Muscle layer of colon (tissue), 2 donors: ENCODE results near the gene HSPBAP1.
"Not testable (repeated sequence)": the region's sequence is repeated elsewhere in the genome, so short reads cannot be mapped to it uniquely, and the experiment has no call there.

Experiments
- H3K27ac ChIP-seq: one replicate; pipeline ENCODE4 v1.7.0; 2013; ENCODE audit warnings: low read depth, mild to moderate bottlenecking, low read length, moderate library complexity
- H3K27me3 ChIP-seq, 2 donors: one replicate each; pipeline ENCODE4 v1.7.0; 2013; ENCODE audit warnings: low read length in 2 of 2, mild to moderate bottlenecking in 2 of 2; ENCODE audit not compliant: insufficient read depth in 2 of 2, control insufficient read depth in 1 of 2
- H3K36me3 ChIP-seq: one replicate; pipeline ENCODE4 v1.7.0; 2013; ENCODE audit warnings: mild to moderate bottlenecking, low read length; ENCODE audit not compliant: insufficient read depth
- H3K4me1 ChIP-seq: one replicate; pipeline ENCODE4 v1.7.0; 2013; ENCODE audit warnings: mild to moderate bottlenecking, low read length; ENCODE audit not compliant: insufficient read depth
- H3K4me3 ChIP-seq, 2 donors: one replicate each; pipeline ENCODE4 v1.7.0; 2013; ENCODE audit warnings: low read length in 2 of 2, low read depth in 1 of 2, mild to moderate bottlenecking in 1 of 2, moderate library complexity in 1 of 2
- H3K9ac ChIP-seq: one replicate; pipeline ENCODE4 v1.7.0; 2013; ENCODE audit warnings: low read length
- H3K9me3 ChIP-seq: one replicate; pipeline ENCODE4 v1.7.0; 2013; ENCODE audit warnings: mild to moderate bottlenecking, low read length
- donor health status: abdominal sarcoma.
- donor health status: Adenocarcinoma of cecum.

The HSPBAP1 gene

DNA sequence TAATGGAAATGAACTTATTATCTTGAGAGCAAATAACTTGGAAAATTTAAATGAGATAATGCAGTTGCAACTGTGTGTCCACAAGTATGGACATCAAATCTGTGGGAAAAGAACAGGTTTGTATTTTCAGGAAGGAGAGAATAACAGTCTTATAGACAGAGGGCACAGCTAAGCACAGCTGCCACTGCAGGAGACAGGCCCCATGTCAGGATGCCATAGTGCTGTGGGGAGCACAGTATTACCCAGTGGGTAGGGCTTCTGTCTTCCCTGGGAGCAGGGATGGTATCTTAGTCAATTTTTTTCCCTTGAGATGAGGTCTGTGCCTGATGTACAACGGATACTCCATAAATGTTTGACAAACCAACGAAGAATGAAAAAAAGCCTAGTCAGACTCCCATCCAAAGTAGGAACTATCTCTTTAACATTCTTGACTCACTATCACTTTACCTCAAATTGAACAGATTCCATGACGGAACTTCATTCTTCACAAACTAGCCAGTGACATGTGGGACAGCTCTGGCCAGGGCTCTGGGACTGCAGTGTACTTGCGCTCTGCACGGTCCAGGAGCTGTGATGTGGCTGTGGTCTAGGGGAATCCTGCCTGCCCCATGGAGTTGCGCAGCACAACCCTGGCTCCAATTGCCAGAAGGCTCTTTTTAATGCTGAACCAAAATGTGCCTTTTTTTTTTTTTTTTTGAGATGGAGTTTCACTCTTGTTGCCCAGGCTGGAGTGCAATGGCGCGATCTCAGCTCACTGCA lies 64.7 kb downstream of the HSPBAP1 start:
- Histone ChIP-seq H3K27me3 (no peaks in the 10 kb centered on the region), H3K4me3 (no peak overlapping the region), H3K9ac (no peak overlapping the region), H3K27ac (no peak overlapping the region), H3K4me1 (no peaks in the 10 kb centered on the region), H3K9me3 (no peaks in the 10 kb centered on the region), H3K36me3 (no peaks in the 10 kb centered on the region)

DNA sequence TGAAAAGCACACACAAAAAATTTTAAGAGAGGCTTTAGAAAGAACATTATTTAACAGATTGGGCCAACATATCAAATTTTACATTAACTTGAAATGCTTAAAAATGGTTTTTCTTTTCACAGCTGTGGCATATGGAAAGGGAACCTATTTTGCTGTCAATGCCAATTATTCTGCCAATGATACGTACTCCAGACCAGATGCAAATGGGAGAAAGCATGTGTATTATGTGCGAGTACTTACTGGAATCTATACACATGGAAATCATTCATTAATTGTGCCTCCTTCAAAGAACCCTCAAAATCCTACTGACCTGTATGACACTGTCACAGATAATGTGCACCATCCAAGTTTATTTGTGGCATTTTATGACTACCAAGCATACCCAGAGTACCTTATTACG lies 65.4 kb downstream of the HSPBAP1 start:
- Histone ChIP-seq H3K4me3 (no peak overlapping the region), H3K36me3 (no peaks in the 10 kb centered on the region), H3K4me1 (no peaks in the 10 kb centered on the region), H3K27me3 (no peaks in the 10 kb centered on the region), H3K27ac (no peak overlapping the region), H3K9me3 (no peaks in the 10 kb centered on the region), H3K9ac (no peak overlapping the region)

GRCh38 chr3:122727766-122728165 lies 65.9 kb downstream of the HSPBAP1 start:
- Histone ChIP-seq H3K9me3 (no peaks in the 10 kb centered on the region), H3K9ac (no peak overlapping the region), H3K4me3 (no peak overlapping the region), H3K27ac (no peak overlapping the region), H3K27me3 (no peaks in the 10 kb centered on the region), H3K36me3 (no peaks in the 10 kb centered on the region), H3K4me1 (no peaks in the 10 kb centered on the region)

DNA sequence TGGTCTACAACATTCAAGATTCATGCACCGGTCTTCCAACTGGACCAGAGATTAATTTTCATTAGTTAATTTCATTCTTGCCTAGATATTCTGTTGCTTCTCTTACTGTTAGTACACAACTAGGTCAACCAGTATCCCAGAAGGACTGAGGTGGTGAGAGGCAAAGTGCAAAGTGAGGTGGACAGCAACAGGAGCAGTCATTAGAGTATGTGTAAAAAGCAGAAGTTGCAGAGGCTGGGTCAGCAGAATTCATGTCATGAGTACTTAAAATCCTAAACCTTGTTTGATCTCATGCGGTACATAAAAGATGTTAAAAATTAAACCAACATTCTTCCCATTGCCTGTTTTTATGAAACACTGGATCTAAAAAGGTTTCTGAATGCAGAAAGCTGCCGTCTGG lies 66.3 kb downstream of the HSPBAP1 start:
- Histone ChIP-seq H3K4me3 (no peak overlapping the region), H3K4me1 (no peaks in the 10 kb centered on the region), H3K9me3 (no peaks in the 10 kb centered on the region), H3K36me3 (no peaks in the 10 kb centered on the region), H3K9ac (no peak overlapping the region), H3K27ac (no peak overlapping the region), H3K27me3 (no peaks in the 10 kb centered on the region)

GRCh38 chr3:122725106-122725505 lies 68.5 kb downstream of the HSPBAP1 start:
- H3K9ac ChIP-seq: no peak overlapping the region
- H3K4me1 ChIP-seq: no peaks in the 10 kb centered on the region
- no peaks in the 10 kb centered on the region for H3K9me3 ChIP-seq
- no peaks in the 10 kb centered on the region for H3K27me3 ChIP-seq
- no peaks in the 10 kb centered on the region for H3K36me3 ChIP-seq
- H3K4me3 ChIP-seq: no peak overlapping the region
- H3K27ac ChIP-seq: no peak overlapping the region

DNA sequence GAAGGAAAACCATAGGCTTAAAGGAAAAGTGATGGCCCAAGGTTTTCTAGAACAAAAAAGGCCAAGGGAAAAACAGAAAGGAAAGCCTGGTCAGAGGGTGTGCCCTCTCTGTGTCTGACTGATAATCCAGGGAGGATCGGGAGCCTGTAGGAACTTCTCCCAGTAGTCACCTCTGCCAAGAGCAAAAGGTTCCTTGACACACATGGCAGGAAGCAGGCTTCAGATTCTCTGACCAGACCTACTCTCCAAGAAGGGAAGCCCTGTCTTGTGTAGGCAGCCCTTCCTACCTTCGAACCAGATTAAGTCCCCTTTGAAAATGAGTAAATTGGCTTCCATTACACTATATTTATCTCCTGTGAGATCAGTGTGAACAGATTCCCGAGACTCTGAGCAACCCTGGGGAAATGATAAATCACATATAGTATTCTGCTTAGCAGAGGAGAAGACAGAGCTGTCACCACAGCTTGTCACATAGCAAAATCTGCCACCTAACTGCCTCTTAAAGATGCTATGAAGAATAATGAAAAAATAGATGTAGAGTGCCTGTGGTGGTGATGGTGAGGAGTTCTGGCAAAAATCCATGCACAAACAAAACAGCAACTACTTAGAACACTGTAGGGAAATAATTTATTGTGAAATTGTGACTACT lies 74.2 kb downstream of the HSPBAP1 start:
- no peaks in the 10 kb centered on the region for H3K4me1 ChIP-seq
- H3K27ac ChIP-seq: no peak overlapping the region
- H3K36me3 ChIP-seq: peaks cover 49% of the 10 kb centered on the region
- H3K9me3 ChIP-seq: no peaks in the 10 kb centered on the region
- H3K4me3 ChIP-seq: no peak overlapping the region
- H3K27me3 ChIP-seq: no peaks in the 10 kb centered on the region
- no peak overlapping the region for H3K9ac ChIP-seq

DNA sequence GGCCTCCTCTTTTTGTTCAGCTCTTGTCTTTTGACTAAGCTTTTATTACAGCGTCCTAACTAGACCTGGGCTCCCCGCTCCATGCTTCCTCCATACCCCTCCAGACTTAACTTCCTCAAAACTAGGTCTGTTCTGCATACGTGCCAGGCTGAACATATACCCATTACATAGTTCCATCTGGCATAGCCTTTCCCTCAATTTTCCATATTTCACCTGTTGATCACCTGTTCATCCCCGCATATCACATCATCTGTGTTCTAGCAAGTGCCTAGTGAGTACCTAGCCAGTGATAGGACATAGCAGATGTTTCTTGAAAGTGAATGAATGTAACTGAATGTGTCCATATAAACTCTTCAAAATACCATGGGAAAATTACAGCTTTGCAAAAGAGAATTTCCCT lies 77.0 kb downstream of the HSPBAP1 start:
- H3K27me3 ChIP-seq: no peaks in the 10 kb centered on the region
- no peak overlapping the region for H3K4me3 ChIP-seq
- no peaks in the 10 kb centered on the region for H3K4me1 ChIP-seq
- H3K9ac ChIP-seq: no peak overlapping the region
- no peaks in the 10 kb centered on the region for H3K9me3 ChIP-seq
- peaks cover 66% of the 10 kb centered on the region for H3K36me3 ChIP-seq
- no peak overlapping the region for H3K27ac ChIP-seq

- H3K27me3 ChIP-seq: no peaks in the 10 kb centered on the region
- H3K4me3 ChIP-seq: no peak overlapping the region
- no peaks in the 10 kb centered on the region for H3K4me1 ChIP-seq
- no peak overlapping the region for H3K9ac ChIP-seq
- H3K9me3 ChIP-seq: no peaks in the 10 kb centered on the region
- no peak overlapping the region for H3K27ac ChIP-seq
- peaks cover 64% of the 10 kb centered on the region for H3K36me3 ChIP-seq
Observed at GRCh38 chr3:122714273-122714672, 79.4 kb downstream of the HSPBAP1 start.

GRCh38 chr3:122710616-122711251 lies 82.9 kb downstream of the HSPBAP1 start:
- H3K4me1 ChIP-seq, H3K9me3 ChIP-seq, H3K9ac ChIP-seq, H3K27me3 ChIP-seq, H3K27ac ChIP-seq, H3K4me3 ChIP-seq: not testable (repeated sequence)
- H3K36me3 ChIP-seq: peaks cover 37% of the 10 kb centered on the region

DNA sequence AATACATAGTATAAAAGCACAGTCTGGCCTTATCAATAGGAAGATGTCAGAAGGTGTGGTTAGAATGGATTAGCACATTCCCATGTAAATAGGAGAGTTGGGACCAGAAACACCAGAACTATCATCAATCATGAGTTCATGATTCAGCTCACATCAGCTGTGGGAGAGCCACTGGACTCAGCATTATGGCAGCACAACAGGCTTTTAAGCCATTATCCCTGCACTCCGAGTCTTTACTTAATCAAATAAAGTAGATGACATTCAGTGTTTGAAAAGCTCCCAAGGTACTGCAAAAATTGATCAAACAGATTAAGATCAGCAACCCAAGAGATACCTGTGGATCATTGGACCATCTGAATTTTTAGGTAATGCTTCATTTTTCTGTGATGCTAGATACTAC lies 88.3 kb downstream of the HSPBAP1 start:
- Histone ChIP-seq H3K9me3 (no peaks in the 10 kb centered on the region), H3K9ac (no peak overlapping the region), H3K36me3 (peaks cover 38% of the 10 kb centered on the region), H3K4me1 (no peaks in the 10 kb centered on the region), H3K27me3 (no peaks in the 10 kb centered on the region), H3K4me3 (no peak overlapping the region), H3K27ac (no peak overlapping the region)

DNA sequence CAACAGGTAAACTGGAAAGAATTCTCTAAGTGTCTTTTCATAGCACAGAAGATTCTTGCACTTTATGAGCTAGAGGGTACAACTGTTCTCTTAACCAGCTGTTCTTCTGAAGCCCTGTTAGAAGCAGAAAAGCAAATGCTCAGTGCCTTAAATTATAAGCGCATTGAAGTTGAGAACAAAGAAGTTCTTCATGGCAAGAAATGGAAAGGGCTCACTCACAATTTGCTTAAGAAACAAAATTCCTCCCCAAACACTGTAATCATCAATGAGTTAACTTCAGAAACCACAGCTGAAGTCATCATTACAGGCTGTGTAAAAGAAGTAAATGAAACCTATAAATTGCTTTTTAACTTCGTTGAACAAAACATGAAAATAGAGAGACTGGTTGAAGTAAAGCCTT lies 93.4 kb downstream of the HSPBAP1 start:
- Histone ChIP-seq H3K4me3 (no peak overlapping the region), H3K9me3 (no peaks in the 10 kb centered on the region), H3K36me3 (peaks cover 62% of the 10 kb centered on the region), H3K27me3 (no peaks in the 10 kb centered on the region), H3K4me1 (no peaks in the 10 kb centered on the region), H3K9ac (no peak overlapping the region), H3K27ac (no peak overlapping the region)
